Astrocyte (in vitro differentiated cells and primary cell): ENCODE measurements around the gene MRPL36. TPM values are rescaled to one million over a fixed set of nuclear protein-coding genes. Genes with fewer than 3 reads are reported as not detected.

Experiments
- DNase-seq: peaks from one replicate; pipeline ENCODE4 v3.0.0-alpha.2; 2010; ENCODE audit warnings: low read depth
- FAIRE-seq: peaks from 2 replicates; lab custom pipeline; 2011; peaks lifted over from hg19 to GRCh38; lab: Jason Lieb, UNC
- H2AFZ ChIP-seq: 2 replicates; pipeline ENCODE4 v1.6.0; 2012; ENCODE audit warnings: low read depth, low read length, inconsistent platforms
- H3K27ac ChIP-seq: 2 replicates; pipeline ENCODE4 v1.5.1; 2011; ENCODE audit warnings: low read depth, low read length, inconsistent platforms
- H3K27me3 ChIP-seq: 2 replicates; pipeline ENCODE4 v1.6.0; 2011; ENCODE audit warnings: low read length, inconsistent platforms; ENCODE audit not compliant: insufficient read depth
- H3K36me3 ChIP-seq: 2 replicates; pipeline ENCODE4 v1.5.1; 2011; ENCODE audit warnings: low read length, inconsistent platforms; ENCODE audit not compliant: insufficient read depth
- H3K4me1 ChIP-seq: 2 replicates; pipeline ENCODE4 v1.5.1; 2011; ENCODE audit warnings: low read length, inconsistent platforms; ENCODE audit not compliant: insufficient read depth
- H3K4me2 ChIP-seq: 2 replicates; pipeline ENCODE4 v1.6.0; 2012; ENCODE audit warnings: low read length, inconsistent platforms
- H3K4me3 ChIP-seq: 2 replicates; pipeline ENCODE4 v1.5.1; 2011; ENCODE audit warnings: low read depth, mild to moderate bottlenecking, low read length, inconsistent platforms; ENCODE audit not compliant: insufficient read depth
- H3K79me2 ChIP-seq: 2 replicates; pipeline ENCODE4 v1.6.0; 2012; ENCODE audit warnings: mild to moderate bottlenecking, low read length, inconsistent platforms; ENCODE audit not compliant: insufficient read depth
- H3K9ac ChIP-seq: 2 replicates; pipeline ENCODE4 v1.6.0; 2012; ENCODE audit warnings: mild to moderate bottlenecking, low read length, inconsistent platforms
- H3K9me3 ChIP-seq: 2 replicates; pipeline ENCODE4 v1.5.1; 2012; ENCODE audit warnings: low read depth, mild to moderate bottlenecking, low read length, inconsistent platforms; ENCODE audit not compliant: insufficient read depth
- H4K20me1 ChIP-seq: 2 replicates; pipeline ENCODE4 v1.6.0; 2012; ENCODE audit warnings: low read length, inconsistent platforms; ENCODE audit not compliant: insufficient read depth
- H3K27ac Mint-ChIP-seq: one replicate; pipeline ENCODE4 v1.8.0; 2021; ENCODE audit warnings: mild to moderate bottlenecking, mixed read lengths; ENCODE audit not compliant: unreplicated experiment
- H3K27me3 Mint-ChIP-seq: one replicate; pipeline ENCODE4 v1.8.0; 2021; ENCODE audit warnings: low read depth, mixed read lengths; ENCODE audit not compliant: unreplicated experiment
- H3K36me3 Mint-ChIP-seq: one replicate; pipeline ENCODE4 v1.8.0; 2021; ENCODE audit warnings: low read depth, mixed read lengths; ENCODE audit not compliant: unreplicated experiment
- H3K4me1 Mint-ChIP-seq: one replicate; pipeline ENCODE4 v1.8.0; 2021; ENCODE audit warnings: low read depth, mixed read lengths; ENCODE audit not compliant: unreplicated experiment
- H3K4me3 Mint-ChIP-seq: one replicate; pipeline ENCODE4 v1.8.0; 2021; ENCODE audit warnings: mild to moderate bottlenecking, moderate library complexity, mixed read lengths; ENCODE audit not compliant: unreplicated experiment
- H3K9me3 Mint-ChIP-seq: one replicate; pipeline ENCODE4 v1.8.0; 2021; ENCODE audit warnings: mild to moderate bottlenecking, mixed read lengths; ENCODE audit not compliant: unreplicated experiment
- CTCF ChIP-seq: IDR thresholded peaks from 2 replicates; pipeline ENCODE4 v1.5.1; 2011; ENCODE audit warnings: low read depth, mild to moderate bottlenecking, inconsistent platforms, low read length, moderate library complexity; ENCODE audit not compliant: insufficient read depth
- EZH2 ChIP-seq: IDR thresholded peaks from 2 replicates; pipeline ENCODE4 v1.6.1; 2012; ENCODE audit warnings: mild to moderate bottlenecking, low read length, inconsistent platforms; ENCODE audit not compliant: insufficient read depth
- total RNA-seq: library from RNA; stranded (reverse); gene quantifications from 2 replicates; pipeline ENCODE4 v1.2.1, GENCODE V29; 2021

The MRPL36 gene
- total RNA-seq, 1 donor from 2014 or later = 72.2 TPM

- H3K27me3 ChIP-seq = peaks cover 6% of the 10 kb centered on the region
- DNase-seq (no peak), FAIRE-seq (no peak)
- peaks cover 21% of the 10 kb centered on the region for H3K27me3 Mint-ChIP-seq
- H3K79me2 ChIP-seq = no peaks in the 10 kb centered on the region
- no peak overlapping the region for H3K9ac ChIP-seq
- H3K4me3 ChIP-seq = no peak overlapping the region
- no peak overlapping the region for H3K4me3 Mint-ChIP-seq
- H3K36me3 ChIP-seq = no peaks in the 10 kb centered on the region
- H2AFZ ChIP-seq = no peak overlapping the region
- H4K20me1 ChIP-seq = no peaks in the 10 kb centered on the region
- H3K4me1 Mint-ChIP-seq = no peaks in the 10 kb centered on the region
- H3K4me2 ChIP-seq = no peak overlapping the region
- H3K27ac ChIP-seq = no peak overlapping the region
- no peak overlapping the region for H3K27ac Mint-ChIP-seq
- no peaks in the 10 kb centered on the region for H3K4me1 ChIP-seq
- no peak for TF ChIP-seq CTCF
- no peak for TF ChIP-seq EZH2
- H3K36me3 Mint-ChIP-seq = no peaks in the 10 kb centered on the region
- H3K9me3 Mint-ChIP-seq = no peaks in the 10 kb centered on the region
- H3K9me3 ChIP-seq = no peaks in the 10 kb centered on the region
Observed at GRCh38 chr5:1770443-1770802, 29.2 kb downstream of the MRPL36 start.

GRCh38 chr5:1769752-1770442 is 29.7 kb downstream of the MRPL36 start:
- Mint-ChIP-seq H3K27ac (no peak overlapping the region), H3K4me1 (no peaks in the 10 kb centered on the region), H3K4me3 (no peak overlapping the region), H3K27me3 (peaks cover 23% of the 10 kb centered on the region), H3K9me3 (no peaks in the 10 kb centered on the region), H3K36me3 (no peaks in the 10 kb centered on the region)
- FAIRE-seq (no peak), DNase-seq (no peak)
- Histone ChIP-seq H3K36me3 (no peaks in the 10 kb centered on the region), H3K79me2 (no peaks in the 10 kb centered on the region), H3K4me1 (no peaks in the 10 kb centered on the region), H3K9ac (no peak overlapping the region), H3K27me3 (peaks cover 6% of the 10 kb centered on the region), H2AFZ (no peak overlapping the region), H4K20me1 (no peaks in the 10 kb centered on the region), H3K9me3 (no peaks in the 10 kb centered on the region), H3K4me3 (no peak overlapping the region), H3K4me2 (no peak overlapping the region), H3K27ac (no peak overlapping the region)
- no peak for TF ChIP-seq CTCF
- TF ChIP-seq EZH2 = no peak

GRCh38 chr5:1769017-1769640 is 30.5 kb downstream of the MRPL36 start:
- H3K4me2 ChIP-seq = no peak overlapping the region
- FAIRE-seq (no peak), DNase-seq (no peak)
- H3K4me3 Mint-ChIP-seq = no peak overlapping the region
- peaks cover 27% of the 10 kb centered on the region for H3K27me3 Mint-ChIP-seq
- H3K9me3 Mint-ChIP-seq = no peaks in the 10 kb centered on the region
- H3K36me3 Mint-ChIP-seq = no peaks in the 10 kb centered on the region
- H3K27ac Mint-ChIP-seq = no peak overlapping the region
- H3K4me1 Mint-ChIP-seq = no peaks in the 10 kb centered on the region
- H3K79me2 ChIP-seq = no peaks in the 10 kb centered on the region
- no peaks in the 10 kb centered on the region for H3K4me1 ChIP-seq
- no peak overlapping the region for H3K9ac ChIP-seq
- no peak overlapping the region for H3K4me3 ChIP-seq
- H3K9me3 ChIP-seq = no peaks in the 10 kb centered on the region
- no peak overlapping the region for H3K27ac ChIP-seq
- H3K36me3 ChIP-seq = no peaks in the 10 kb centered on the region
- no peak for TF ChIP-seq CTCF
- no peak for TF ChIP-seq EZH2
- peaks cover 6% of the 10 kb centered on the region for H3K27me3 ChIP-seq
- no peaks in the 10 kb centered on the region for H4K20me1 ChIP-seq
- no peak overlapping the region for H2AFZ ChIP-seq
